ENCODE results near the gene MSX1.

MSX1 gene

DNA sequence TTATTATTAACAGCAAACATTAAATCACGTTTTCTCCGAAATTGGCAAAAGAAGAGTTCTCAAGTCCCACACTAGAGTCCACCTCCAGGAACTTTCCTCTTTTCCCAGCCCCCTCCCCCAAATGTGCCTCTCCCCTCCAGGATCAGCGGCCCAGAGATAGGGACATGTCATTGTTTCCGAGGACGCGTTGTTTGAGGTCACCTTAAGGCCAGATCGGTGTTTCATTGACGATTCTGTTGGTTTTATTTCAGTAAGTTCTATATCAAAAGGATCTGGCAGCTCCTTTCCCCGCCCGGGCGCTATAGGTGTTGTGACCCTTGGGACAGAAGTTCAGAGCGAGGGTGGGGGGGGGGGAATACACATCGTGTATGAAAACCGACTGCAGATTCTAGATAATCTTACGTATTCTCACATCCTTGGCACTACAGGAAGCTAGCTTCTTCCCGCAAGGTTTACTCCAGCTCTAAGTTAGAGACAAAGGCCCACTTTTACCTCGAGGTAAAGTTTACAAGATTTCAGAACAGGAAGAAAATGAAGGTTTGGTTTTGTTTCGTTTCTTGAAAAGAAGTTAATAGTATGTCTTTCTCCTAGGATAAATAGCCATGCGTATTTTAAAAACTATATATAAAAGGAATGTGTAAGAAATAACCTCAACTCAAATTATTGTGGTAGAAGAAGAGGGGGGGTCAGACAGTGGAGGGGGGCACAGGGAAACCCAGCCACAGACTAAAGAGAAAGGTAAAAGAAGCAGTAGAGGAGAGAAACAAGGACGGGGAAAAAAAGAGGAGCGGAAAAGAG is 739 bp upstream of the MSX1 start:
- no peak for DNase-seq

DNA sequence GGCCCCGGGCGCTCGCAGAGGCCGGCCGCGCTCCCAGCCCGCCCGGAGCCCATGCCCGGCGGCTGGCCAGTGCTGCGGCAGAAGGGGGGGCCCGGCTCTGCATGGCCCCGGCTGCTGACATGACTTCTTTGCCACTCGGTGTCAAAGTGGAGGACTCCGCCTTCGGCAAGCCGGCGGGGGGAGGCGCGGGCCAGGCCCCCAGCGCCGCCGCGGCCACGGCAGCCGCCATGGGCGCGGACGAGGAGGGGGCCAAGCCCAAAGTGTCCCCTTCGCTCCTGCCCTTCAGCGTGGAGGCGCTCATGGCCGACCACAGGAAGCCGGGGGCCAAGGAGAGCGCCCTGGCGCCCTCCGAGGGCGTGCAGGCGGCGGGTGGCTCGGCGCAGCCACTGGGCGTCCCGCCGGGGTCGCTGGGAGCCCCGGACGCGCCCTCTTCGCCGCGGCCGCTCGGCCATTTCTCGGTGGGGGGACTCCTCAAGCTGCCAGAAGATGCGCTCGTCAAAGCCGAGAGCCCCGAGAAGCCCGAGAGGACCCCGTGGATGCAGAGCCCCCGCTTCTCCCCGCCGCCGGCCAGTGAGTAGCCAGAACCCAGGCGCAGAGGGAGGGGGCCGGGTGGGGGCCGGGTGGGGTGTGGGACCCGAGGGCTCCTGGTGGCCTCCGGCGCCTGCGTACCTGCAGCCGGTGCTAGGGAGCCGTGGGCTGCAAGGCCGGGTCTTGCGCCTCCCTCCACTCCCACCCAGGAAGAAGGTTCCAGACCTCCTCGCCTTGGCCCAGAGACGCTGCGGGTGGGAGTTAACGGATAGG is 534 bp downstream of the MSX1 start:
- no peak for DNase-seq

DNA sequence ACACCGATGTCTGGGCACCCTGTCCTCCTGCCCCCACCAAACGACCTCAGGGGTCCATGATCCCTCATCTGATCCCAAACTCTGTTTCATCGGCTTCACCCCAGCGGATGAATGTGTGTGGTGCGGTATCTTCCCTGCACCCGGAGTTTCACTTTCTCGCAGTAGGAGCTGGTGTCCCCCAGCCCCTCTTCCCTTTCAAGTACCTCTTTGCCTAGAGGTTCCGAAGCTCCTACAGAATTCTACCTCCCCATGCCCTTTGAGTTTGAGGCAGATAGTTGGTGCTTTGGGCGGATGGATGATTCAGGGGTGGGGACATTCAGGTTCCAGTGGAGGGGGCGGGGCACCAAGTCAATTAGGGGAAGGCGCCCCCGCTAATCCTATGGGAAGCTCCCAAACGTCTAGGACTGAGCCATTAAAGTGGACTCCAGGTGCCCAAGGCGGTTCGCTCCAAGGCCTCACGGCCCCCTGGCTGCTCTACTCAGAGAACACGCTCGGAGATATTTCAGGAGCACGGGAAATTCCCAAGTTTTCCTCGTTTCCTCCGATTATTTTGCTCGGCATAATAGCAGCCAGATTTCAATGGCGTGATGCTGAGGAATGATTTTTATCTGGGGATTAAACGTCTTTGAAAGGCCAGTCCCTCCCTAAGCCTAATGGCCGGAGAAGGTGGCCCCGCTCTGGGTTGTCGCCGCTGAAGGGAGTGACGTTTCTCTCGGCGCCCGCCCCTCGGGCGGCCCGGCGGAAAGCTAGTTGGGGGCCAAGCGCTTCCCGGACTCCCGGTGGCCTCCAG is 1.3 kb downstream of the MSX1 start:
- DNase-seq, result no peak

DNA sequence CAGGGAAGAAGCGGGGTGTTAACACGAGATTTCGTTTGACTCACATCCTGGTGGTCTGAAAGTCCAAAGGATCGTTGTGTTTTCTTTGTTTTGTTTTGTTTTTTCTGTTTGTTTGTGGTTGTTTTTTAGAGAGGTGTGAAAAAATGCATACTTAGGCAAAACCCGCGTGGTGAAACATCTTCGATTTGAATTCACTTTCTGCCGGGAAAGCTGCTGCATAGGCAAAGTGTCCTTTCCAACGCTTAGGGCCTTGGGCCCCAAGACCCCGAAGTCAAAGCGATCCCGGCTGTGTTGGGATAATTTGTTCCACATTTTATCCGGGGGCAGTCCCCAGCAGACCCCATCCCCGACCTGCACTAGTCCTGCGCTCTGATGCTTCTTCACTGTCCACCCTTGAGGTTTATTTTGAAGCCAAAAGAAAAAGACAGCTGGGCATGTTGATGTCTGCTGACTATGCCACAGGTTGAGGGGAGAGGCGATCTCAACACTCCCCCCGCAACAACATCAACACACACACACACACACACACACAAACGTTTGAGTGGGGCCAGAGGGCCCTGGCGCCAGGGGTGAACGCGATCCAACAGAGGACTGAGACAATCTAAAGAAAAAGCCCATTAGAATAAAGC is 2.0 kb downstream of the MSX1 start:
- no peak for DNase-seq

DNA sequence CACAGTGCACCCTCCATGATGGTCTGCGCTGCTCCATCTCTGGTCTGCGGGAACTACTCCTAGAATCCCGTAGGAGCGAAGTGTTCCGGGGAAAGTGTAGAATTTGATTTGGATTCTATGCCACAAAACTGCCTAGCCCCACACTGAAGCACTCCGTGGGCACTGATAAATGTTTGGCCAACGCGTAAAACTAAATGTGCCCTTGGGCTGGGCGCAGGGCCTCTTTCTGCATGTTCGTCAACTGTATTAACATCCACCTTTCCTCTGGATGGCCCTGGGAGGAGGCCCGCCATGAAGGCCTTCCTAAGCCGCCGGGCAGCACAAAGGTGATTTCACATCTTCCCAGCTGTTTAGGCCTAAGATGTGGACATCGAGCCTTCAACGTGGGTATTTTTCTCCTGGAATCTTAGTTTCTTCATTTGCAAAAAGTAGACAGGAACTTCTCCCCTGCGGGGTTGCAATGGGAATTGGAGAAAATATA is 2.6 kb downstream of the MSX1 start:
- DNase-seq, result no peak

DNA sequence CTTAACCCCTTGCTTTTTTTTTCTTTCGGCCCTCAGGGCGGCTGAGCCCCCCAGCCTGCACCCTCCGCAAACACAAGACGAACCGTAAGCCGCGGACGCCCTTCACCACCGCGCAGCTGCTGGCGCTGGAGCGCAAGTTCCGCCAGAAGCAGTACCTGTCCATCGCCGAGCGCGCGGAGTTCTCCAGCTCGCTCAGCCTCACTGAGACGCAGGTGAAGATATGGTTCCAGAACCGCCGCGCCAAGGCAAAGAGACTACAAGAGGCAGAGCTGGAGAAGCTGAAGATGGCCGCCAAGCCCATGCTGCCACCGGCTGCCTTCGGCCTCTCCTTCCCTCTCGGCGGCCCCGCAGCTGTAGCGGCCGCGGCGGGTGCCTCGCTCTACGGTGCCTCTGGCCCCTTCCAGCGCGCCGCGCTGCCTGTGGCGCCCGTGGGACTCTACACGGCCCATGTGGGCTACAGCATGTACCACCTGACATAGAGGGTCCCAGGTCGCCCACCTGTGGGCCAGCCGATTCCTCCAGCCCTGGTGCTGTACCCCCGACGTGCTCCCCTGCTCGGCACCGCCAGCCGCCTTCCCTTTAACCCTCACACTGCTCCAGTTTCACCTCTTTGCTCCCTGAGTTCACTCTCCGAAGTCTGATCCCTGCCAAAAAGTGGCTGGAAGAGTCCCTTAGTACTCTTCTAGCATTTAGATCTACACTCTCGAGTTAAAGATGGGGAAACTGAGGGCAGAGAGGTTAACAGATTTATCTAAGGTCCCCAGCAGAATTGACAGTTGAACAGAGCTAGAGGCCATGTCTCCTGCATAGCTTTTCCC is 3.4 kb downstream of the MSX1 start:
- DNase-seq, result no peak

DNA sequence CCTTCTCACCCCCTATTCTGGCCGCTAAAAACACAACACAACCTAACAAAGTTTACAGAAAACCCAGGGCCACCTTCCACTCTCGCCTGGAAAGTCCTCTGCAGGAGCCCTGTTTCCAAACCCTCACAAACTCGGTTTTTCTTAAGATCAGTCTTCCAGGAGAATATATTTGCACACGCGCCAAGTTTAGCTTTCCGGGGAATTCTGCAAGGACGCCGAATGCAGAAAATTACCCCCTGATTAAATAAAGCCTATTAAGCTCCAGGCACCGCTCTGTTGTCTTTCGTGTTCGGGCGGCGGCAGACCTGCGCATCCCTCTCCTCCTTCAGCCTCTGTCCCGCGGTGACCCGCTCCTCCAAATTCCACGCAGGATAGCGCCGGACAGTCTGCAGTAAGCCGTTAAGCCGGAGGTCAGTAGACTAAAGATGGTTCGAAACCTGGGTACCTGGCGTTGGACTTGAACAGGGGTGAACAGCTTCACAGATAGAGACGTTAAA is 5.0 kb downstream of the MSX1 start:
- DNase-seq, result no peak

DNA sequence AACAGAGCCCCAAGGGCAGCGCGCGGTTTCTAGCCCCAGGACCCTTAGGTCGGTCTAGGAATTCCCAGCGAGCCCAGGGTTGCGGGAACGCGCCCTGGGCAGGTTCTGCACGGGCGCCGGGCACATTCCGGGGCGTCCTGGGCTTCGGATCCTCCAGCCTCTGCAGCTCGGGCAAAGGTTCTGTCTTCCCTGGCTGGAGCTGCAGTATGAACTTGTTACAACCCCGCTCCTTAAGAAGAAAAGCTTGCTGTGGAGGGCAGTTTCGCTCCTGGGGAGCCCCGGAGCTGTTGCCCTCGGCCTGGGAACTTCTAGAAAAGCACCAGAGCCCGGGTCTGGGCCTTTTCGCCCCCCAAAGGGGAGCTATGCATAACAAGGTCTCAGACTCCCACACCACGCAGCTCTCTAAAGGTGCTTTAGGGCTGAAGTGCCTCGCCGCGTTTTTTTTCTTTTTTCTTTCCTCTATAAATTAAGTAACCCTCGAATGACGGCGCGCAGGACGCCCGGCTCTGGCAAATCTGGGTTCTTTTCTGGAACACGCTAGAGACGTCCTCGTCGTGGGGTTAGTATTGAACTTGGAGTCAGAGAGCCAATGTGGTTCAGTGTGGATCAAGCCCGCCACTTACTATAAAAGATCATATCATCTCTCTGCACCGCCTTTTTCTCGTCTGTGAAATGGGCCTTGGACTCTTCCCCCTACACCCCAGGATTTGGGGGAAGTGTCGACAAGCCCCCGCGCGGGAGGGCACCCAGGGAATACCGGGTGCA is 5.7 kb downstream of the MSX1 start:
- DNase-seq, result no peak

DNA sequence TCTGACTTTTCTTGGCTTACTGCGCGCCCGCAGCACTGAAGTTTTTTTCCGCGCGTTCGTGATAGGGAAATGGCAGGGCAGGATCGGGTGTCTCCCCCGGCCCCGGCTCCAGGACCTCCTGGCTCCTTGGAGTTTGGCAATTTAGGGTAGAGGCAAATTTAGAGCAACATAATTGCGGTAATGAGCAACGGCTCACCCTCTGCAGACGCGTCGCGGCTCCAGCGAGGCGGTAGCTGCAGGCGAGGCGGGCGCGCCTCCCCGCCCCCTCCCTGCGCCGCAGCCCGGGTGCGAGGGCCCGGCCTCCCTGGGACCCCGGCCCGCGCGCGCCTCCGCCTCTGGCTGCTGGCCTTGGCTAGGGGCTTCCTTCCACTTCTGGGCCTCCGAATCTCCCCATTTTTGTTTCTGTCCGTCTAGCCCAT is 6.2 kb downstream of the MSX1 start:
- DNase-seq, result no peak

DNA sequence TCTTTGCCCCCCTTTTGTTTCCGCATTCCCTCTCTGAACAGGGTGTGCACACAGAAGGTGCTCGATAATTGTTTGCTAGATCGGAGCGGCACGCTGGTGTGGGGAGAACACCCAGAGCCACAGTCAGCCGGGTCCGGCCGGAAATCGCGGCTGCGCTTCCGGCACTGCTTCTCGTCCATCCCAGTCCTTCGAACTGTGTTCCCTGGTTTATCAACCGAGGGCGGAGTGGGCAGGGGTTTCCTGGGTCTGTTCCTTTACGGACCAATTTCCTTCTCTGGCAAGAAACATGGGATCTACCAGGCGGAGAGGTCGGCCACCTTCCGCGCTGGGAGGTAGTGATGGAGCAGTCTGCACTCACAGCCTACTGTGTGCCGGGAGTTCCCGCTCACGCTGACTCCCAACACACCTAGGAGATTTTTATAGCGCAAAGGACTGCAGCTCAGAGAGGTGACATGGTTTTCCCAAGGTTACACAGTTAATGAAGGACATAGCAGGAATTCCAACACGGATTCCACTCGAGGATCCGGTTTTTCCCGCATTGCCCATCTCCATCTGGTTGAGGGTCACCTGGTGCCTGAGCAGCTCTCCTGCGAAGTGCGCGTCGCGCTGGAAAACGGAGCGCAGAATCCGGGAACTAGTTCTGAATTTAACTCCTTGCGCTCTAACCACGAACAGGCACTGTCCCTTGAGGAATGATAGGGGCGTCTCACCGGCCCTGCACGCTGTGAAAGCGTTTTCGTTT is 6.8 kb downstream of the MSX1 start:
- DNase-seq, result no peak

DNA sequence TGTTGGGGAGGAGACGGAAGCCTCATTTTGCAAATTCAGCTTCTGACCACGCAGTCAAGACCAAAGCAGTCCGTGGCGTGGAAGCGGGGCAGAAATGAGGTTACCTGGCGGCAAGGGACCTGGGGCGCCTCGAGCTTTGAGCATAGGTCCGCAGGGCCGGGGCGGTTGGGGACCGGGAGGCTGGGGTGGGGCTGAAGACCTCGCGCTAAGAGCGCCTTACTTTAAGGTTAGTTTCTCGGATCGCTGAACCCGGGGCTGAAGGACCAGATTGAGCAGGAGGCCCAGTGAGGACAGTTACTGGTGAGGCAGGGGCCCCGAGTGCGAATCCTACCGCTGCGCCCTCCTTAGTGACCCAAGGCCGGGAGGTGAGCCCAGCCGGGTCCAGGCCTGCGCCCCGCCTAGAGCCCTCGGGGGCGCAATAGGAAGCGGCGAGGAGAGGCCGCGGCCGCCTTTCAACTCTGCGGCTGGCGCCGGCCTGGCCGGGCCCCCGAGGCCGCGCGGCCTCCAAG is 7.5 kb downstream of the MSX1 start:
- DNase-seq, result no peak

DNA sequence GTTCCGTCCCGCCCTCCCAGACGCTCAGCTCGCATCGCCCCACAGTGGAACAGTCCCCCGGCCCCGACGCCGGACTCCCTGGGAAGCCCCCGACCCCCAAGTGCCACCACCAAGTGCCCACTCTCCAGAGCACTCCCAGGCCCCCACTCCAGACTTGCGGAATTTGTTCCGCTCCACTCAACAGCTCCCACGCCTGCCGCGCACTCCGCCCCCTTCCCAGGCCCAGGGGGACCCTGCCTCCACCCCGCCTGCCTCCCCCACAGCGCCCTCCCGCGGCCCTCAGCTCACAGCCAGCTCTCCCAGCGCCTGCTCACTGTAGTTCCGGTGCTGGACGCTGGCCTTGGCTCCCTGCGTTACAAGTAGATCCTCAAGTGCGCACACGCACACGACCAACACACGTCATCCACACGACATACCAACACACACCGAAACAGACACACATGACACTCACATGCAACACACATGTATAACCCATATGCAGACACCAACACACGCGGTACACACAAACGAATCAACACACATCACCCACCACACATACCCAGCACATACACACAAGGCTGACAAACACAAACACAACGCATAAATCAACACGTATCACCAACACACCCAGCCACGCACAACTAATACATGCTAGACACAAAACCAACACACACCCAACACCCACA is 8.0 kb downstream of the MSX1 start:
- DNase-seq, result no peak

DNA sequence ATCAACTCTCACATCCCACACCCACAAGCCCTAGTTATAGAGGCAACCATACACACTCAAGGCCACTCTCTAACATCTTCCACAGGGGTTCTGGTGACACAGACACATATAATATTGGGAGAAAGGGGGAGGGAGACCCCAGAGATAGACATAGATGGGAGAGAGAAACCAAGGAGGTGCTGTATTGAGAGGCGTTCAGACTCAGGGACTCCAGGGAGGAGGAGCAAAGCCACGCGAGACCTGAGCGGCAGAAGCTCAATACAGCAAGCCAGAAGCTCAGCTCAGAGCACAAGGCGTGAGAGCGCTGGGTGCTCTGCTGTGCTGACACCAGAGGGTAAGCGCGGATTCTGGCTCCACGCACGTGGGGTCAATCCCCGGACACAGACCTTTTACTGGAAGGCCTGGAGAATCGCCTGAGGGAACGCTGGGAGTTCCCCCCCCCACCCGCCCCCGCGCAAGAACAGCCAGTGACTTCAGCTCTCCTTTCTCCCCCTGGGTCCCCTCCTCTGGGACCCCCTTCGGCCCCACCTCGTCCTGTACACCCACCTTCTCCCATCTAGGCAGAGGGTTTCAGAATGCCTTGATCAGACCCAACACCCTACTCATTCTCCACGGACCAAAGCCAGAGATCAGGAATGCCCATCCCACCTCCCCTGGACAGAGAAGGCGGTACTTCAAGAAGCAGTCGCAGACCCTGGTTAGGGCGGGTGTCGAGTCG is 8.7 kb downstream of the MSX1 start:
- DNase-seq, result no peak

DNA sequence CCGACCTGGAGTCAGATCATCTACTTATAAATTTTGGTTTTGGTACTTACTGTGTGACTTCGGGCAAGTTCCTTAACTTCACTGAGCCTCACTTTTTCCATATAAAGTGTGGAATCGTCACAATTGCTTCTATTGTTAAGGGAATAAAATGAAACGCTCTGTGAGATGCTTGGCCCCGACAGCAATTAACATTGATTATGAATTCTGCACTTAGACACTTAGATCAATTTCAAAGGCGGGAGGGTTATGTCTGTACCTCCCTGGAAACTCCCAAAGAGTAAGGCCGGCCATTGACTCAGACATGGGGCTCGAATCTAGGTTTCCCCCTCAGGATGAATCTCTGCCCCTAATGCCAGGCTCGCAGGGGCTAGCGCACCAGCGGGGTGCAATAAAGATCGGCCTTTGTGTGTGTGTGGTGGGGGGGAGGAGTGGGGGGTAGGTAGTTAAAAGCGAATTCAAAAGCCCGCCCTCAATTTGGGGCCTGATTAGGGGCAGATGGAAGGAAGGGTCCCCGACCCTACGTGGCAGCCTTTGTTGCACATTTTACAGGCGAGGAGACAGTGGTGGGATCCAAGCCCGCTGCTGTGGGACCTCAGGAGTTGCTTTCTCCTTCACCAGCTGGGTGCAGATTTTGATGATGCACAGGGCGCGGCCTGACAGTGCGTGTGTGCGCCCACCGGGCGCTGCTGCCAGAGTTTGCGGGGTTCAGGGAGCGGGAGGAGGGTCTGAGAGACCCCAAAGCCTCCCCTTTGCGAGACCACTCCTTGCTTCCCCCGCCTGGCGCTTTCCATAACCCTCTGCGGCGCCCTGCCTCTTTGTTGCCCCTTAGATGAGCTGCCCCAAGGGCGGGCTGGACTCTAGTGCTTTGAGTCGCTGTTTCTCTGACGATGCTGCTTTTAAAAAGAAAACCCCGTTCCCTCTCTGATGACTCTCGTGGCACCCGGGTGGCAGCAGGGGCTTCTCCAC is 9.6 kb downstream of the MSX1 start:
- DNase-seq, result no peak

DNA sequence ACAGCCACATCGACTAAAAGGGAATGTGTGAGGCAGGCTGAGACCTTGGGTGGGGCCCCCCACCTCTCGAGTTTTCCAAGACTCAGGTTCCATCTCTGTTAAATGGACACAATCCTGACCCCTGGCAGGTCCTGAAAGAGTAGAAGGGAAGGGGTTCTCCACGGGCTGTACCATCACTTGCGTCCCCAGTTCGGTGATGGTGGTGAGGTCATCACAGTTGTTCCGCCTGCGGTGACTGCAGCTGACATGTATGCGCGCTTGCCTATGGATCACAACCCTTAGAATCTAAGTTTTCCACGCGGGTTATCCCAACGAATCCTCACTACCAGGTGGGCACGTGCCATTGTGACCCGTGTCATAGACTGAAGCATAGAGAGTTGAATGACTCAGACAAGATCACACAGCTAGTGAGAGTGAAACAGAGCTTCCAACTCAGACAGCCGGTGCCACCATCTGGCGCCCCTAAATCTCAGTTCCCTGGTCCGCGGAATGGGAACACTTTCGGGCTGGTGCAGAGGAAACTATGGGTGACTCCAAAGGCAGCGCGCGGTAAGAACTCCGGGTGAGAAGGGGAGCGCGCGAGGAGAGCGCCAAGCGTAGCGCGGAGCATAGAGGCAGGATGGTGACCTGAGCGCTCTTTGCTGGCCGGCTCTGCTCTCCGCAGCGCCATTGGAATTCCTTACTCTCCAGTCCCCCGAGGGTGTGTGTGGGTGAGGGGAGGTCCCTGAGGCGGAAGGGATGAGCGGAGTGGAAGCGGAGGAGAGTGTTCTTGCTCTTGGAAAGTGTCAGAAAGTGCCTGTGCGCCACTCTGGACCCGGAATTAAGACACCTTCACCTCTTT is 10.5 kb downstream of the MSX1 start:
- DNase-seq, result no peak

DNA sequence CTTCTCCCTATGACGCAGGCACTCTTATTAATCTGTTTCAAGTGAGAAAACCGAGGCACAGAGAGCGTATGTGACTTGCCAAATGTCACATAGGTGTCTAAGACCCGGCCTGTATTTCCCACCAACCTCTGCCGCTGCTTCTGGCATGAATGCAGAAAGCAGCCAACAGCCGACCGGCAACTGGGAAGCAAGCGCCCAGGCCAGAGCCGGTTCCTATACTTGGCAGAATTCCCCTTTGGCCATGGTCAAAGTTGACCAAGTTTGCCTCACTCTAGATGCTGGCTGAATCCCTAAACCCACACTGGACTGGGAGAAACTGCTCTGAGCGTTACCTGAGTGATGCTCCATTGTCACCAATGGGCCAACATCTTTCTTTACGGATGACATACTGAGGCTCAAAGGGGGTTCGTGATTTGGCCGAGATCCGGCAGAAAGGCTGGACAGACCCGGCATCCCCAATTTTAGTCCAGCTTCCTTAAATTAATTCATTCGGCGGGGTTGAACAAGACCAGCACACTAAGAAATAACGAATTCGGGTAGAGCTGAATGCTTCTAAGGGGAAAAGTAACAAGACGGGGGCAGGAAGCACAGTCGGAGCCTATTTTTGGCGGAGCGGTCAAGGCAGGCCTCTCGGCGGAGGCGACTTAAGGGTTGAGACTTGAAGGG is 11.2 kb downstream of the MSX1 start:
- DNase-seq, result no peak

Measured in CD4-positive, alpha-beta T cell treated with Interleukin-17A for 1 hour (primary cell).